Right hindlimb (tissue), 1 donor: ENCODE measurements around the gene SESTD1.

Source experiments
- DNase-seq: peaks from one replicate; pipeline ENCODE4 v3.0.0-alpha.2; 2018

The SESTD1 gene, protein sequence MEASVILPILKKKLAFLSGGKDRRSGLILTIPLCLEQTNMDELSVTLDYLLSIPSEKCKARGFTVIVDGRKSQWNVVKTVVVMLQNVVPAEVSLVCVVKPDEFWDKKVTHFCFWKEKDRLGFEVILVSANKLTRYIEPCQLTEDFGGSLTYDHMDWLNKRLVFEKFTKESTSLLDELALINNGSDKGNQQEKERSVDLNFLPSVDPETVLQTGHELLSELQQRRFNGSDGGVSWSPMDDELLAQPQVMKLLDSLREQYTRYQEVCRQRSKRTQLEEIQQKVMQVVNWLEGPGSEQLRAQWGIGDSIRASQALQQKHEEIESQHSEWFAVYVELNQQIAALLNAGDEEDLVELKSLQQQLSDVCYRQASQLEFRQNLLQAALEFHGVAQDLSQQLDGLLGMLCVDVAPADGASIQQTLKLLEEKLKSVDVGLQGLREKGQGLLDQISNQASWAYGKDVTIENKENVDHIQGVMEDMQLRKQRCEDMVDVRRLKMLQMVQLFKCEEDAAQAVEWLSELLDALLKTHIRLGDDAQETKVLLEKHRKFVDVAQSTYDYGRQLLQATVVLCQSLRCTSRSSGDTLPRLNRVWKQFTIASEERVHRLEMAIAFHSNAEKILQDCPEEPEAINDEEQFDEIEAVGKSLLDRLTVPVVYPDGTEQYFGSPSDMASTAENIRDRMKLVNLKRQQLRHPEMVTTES

DNA sequence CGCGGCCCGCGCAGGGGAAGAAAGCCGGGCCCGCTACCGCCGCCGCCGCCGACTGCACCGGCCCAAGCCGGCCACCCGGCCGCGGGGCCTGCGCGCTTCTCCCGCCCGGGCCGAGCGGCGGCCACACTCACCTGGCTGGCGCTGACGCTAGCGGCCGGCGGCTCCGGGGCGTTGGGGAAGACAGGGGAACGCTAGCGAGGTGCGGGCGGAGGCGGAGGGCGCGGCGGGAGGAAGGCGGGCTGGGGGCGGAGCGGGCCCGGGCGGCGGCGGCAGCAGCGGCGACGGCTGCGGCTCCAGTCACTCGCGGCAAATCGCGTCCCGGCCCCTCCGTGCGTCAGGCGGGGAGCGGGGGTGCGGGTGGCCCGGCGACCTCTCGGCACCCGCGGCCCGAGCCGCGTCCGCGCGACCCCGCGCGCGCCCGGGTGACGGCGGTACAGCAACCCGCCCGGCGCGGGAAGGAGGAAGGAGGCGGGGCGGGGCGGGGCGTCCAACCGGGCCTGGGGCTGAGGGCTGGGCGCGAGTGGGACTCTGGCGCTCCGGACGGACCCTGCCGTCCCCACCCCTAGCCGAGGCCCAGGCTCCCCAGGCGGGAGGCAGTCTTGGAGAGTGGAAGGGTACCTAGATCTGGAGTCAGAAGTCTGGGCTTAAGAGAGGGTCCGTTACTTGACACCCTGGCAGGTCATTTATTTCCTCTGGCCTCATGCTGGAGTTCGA lies at the start of gene SESTD1:
TSS of gene SESTD1 (minus strand) at position 465 of the 714 bp plus-strand sequence. CDS start 72,991 bp downstream, outside the sequence.
- DNase-seq = peak; percentile 85

DNA sequence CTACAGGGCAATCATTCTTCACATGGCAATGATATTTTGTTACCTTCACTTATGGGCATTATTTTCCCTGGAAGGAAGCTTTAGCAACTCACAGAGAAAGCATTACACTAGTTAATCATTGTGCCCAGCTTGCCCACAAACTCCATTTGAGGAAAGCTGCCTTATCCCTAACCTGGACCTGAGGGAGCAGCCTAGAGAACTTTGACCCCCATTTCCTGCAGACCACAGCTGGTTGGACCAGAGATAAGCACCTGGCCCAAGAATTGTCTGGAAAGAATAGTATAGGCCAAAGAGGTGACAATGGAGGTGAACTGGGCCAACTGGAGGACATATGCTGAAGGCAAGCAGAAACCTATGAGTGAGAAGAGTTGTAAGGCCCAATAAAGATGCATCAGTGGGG lies 48.4 kb upstream of the SESTD1 start:
- no peak for DNase-seq

DNA sequence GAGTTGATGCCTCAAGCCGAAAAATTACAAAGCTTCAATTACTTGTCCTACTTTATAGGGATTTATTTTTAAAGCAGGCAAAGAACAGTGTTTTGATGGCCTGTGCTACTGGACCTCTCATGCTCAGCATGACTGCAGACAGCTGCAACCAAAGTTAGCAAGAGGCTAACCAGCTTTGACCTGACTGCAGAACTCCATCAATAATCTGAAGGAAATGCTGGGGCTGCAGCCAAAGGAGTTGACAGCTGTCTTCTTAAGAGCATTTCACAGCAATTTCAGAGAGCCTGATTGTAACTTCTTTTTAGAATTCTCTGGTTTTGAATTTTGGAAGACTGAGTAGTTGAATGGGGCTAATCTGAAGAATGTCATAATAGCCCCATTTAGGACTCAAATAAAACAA lies 46.5 kb upstream of the SESTD1 start:
- DNase-seq = peak; percentile 66

DNA sequence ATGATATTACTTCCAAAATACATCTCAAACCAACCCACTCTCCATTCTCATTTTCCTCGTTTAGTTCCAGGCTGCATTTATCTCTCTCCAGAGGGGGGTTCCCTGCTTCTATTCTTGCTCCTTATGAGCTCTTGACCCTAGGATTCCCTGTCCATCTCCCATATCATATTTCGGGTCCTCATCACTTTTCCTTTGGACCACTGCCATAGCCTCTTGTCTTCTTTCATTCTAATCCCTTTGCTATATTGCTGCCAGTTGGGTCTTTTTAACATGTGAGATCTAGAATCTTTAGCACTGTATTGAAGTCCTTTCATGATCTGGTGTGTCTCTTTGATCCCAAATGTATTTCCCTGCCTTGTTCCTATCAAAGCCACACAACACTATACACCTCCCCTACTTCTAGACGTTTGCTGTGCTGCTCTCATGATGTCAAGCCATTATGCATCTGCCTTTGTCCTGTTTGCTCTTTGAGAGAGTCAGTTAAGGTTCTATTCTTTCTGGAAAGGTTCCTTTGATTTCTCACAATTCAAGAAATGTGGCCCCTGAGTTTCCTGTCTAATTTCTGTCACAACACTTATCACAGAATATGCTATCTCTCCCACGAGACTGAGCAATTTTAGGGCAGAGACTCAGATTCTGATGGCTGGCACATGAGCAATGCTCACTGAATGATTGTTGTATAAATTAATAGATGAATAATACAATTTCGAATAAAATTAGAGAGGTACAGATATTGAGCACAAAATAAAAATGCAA lies 43.2 kb upstream of the SESTD1 start:
- no peak for DNase-seq

DNA sequence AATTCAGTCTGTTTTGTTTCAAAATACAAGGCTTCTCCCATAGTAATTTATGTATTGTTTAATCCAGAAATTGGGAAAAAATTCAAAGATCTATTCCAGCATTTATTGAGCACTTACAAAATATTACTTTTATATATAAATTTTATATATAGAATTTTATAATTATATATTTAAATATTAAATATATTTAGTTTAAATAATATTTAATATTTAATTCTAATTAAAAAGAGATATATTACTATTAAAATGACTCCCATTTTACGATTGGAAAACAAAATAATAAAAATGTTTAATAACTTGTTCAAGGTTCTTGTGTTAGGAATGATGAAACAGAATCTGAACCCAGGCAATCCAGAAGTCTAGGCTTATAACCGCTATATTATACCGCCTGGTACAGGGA lies 40.5 kb upstream of the SESTD1 start:
- no peak for DNase-seq

DNA sequence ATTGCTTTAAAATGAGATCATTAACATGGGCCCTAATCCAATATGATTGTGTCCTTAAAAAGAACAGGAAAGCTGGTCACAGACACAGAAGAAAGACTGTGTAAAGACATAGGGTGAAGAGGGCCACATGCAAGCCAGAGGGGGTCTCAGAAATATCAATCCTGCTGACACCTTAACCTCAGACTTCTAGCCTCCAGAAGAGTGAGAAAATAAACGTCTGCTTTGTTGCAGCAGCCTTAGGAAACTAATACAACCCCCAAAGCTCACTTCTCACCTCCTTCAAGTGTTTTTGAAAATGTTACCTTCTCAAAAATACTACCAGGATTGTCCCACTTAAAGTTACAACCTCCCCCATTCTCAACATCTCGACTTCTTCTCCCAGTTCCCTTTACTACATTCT lies 39.8 kb upstream of the SESTD1 start:
- no peak for DNase-seq

DNA sequence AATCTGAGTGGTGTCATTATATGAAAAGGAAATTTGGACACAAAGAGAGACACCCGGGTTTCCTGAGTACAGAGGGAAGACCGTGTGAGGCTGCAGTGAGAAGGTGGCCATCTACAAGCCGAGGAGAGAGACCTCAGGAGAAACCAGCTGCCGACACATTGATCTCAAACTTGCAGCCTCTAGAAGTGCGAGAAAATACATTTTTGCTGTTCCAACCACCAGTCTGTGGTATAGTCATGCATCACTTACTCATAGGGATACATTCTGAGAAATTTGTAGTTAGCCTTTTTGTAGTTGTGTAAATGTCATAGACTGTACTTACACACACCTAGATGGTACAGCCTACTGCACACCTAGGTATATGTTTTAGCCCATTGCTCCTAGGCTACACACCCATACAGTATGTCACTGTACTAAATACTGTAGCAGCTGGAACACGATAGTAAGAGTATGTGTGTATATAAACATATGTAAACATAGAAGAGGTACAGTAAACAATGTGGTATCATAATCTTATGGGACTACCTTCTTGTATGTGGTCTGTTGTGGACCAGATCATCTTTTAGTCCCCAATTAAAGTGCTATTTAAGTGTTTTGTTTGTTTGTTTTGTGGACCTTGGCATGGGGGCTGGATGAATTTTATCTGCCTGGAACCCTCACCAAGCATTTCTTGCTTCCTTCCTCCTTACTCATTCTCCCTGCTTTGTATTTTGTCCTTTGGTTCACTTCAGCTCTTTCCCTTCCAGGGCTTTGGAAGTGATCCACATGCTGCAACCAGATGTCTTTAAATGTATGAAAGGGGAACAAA lies 38.3 kb upstream of the SESTD1 start:
- DNase-seq = no peak

DNA sequence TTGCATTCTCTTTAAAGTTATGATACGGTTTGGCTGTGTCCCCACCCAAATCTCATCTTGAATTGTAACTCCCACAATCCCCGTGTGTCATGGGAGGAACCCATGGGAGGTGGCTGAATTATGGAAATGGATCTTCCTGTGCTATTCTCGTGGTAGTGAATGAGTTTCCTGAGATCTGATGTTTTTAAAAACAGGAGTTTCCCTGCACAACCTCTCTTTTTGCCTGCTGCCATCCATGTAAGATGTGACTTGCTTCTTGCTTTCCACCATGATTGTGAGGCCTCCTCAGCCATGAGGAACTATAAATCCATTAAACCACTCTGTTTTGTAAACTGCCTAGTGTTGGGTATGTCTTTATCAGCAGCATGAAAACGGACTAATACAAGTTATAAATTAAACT lies 37.5 kb upstream of the SESTD1 start:
- DNase-seq = no peak

DNA sequence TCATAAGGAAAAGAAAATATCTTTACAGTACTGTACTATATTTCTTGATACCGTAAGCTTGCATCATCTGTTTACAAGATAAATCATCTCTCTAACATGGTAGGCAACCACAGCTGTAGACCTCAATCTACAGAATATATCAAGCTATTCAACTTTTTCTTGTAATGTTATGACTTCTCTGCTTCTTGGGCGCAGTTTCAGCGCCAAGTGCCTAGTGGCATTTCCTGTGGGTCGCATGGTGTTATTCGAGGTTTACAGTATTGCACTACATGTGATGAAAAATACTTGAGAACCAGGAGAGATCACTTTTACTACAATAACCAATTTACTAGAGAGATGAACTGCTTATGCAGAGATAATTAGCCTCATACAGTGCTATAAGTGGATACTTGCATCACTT lies 34.0 kb upstream of the SESTD1 start:
- DNase-seq = no peak

DNA sequence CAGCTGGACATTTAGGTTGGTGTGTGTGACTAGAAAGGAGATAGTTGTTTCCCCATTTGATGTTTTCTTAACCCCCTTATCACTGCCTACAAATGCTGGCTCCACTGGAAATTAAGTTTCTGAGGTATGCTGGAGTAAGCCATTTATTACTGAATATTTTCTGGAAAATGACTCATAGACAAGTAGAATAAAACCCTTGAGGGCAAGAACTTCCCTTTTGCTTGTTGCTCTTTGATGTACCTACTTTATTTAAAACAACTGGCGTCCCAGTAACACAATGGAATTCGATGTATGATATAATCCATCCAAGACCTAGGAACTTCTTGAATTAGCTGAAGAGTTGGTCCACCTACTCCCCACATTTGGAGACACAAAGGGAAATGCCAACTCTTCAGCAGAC lies 33.3 kb upstream of the SESTD1 start:
- DNase-seq = no peak

DNA sequence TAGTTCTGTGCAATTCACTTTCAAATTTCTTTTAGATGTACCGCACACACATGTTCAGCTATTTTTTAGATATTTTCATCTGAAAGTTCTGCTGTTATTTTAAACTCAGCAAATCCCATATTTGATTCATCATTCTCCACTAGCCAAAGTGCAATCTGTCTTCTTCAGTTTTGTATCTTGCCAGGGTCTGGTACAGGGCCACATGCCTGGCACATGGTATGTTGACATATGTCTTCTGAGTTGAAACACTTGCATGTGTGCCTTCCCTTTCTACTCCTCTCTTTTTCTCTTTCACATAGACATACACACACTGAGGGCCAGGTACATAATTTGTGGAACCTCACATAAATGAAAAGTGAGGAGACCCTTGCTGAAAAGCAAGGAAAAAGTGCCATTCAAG lies 25.7 kb upstream of the SESTD1 start:
- DNase-seq = no peak

DNA sequence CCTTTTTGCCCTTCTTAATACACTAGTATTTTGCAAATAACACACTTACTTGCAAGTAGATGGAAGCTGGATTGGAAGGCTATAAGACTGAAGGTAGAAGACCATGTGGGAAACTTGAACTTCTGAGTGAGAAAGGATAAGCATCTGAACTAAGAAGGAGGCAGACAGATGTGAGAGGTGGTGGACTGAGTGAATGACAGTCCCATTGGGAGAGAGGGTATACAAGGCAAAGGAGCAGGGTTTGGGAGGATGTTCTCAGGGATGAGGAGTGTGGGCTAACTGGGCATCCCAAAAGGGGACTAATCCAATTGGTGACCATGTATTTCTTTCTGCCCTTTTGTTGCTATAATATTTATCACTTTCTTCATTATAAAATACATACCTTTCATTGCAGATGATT lies 20.4 kb upstream of the SESTD1 start:
- DNase-seq = no peak

DNA sequence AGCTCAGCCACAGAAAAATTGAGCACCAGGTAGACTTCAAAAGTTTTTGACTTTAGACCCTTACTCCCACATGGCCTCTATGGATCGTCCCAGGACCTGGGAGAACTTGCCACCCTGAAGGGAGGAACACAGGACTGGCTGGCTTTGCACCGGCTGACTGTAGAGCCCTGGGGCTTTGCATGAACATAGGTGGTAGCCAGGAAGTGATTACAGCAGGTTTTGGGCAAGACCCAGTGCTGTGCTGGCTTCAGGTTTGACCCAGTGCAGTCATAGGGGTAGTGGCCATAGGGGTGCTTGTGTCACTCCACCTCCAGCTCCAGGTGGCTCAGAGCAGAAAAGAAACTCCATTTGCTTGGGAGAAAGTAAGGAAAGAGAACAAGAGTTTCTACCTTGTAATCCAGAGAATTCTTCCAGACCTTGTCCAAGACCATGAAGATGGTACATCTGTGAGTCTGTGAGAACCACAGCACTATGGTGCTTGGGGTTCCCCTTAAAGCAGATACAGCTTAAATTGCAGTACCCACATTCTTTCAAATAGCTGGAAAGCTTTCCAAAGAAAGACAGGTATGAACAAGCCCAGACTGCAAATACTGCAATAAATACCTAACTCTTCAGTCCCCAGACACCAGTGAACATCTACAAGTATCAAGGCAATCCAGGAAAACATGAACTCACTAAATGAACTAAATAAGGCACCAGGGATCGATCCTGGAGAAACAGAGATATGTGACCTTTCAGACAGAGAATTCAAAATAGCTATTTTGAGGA lies 13.0 kb upstream of the SESTD1 start:
- DNase-seq = no peak

DNA sequence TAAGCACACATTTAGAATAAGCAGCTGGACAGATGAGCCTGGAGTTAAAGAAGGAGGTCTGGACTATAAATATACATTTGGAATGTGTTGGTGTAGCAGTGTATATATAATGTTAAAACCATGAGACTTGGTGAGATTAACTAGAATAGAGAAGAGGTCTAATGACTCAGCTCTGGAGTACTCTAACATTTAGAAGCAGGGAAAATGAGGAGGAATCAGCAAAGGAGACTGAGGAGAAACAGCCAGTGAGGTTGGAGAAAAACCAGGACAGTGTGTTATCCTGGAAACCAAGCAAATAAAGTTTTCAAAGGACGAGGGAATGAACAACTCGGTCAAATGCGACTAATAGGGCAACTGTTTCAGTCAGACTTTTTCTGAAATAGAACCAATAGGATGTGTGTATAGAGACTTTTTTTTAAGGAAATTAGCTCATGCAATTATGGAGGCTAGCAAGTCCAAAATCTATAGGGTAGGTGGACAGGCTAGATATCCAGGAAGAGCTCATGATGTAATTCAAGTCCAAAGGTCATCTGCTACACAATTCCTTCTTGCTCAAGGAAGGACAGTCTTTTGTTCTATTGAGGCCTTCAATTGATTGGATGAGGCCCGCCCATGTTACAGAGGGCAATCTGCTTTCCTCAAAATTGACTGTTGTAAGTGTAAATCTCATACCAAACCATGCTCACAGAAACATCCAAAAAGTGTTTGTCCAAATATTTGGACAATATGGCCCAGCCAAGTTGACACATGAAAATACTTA lies 10.8 kb upstream of the SESTD1 start:
- DNase-seq = no peak

DNA sequence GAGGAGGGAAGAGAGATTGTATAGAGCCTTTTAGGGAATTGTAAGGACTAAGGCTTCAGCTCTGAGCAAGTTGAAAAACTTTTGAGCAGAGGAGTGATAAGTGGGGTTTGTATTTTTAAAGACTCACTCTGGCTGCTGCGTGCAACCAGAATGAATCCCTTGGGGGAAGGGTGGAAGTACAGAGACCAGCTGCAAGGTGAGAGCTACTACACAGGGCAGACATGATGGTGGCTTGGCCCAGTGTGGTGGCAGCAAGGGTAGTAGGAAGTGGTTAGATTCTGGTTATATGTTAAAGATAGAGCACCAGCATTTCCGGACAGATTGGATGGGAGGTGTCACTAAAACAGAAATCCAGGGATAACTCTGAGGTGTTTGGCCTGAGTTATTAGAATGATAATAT lies 10.1 kb upstream of the SESTD1 start:
- no peak for DNase-seq

DNA sequence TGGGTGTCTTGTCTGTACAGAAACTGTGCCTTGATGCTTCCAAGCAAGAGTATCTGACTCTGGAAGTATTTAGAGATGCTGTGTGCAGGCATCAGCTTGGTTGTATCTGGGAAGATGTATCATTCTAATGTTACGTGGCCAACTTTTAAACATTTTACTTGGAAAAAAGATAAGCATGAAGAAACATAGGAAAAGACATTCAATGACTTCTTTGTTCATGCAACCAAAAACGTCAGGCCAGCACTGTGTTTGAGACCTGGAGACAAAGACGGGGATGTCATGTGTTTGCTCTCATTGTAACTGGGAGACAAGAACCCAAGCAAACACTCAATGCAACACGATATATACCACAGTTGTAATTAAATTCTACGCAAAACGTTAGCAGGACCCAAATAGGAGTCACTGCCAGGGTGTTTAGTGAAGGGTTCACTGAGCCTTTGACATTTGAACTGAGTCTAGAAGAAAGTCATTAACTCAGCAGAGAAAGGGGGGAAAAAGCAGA lies 8.9 kb upstream of the SESTD1 start:
- no peak for DNase-seq

DNA sequence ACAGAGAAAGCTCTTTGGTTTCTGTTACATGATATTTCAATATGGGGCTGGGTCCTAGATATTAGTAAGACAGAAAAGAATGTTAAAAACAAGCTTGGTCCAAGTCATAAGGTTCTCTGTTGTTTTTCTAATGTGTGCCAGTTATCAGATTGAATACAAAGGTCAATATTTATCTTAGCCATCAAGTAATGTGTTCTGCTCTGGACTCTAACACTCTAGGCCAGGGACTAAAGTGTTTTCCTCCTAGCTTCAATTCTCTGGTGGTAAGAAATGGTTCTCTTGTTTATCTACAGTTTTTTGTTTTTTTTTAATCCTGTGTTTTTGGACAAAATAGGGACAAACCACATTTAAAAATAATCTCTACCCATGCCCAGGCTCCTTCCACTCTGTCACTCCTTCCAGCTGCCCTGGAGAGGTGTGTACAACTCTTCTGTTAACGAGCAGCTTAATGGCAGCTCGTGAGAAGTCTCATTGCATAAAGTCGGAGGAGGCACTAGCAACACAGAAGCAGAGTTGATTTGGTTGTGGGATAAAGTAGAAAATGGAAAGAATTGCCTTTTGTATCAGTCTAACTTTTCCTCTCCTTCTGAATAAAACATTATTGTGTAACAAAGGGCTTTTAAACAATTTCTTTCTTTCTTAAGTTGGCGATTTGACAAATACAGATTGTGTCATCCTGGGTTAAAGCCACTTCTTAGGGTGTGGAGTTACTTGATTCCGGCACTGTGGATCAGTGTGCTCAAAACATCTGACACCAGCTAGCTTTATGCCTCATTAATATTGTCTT lies 8.0 kb upstream of the SESTD1 start:
- no peak for DNase-seq

DNA sequence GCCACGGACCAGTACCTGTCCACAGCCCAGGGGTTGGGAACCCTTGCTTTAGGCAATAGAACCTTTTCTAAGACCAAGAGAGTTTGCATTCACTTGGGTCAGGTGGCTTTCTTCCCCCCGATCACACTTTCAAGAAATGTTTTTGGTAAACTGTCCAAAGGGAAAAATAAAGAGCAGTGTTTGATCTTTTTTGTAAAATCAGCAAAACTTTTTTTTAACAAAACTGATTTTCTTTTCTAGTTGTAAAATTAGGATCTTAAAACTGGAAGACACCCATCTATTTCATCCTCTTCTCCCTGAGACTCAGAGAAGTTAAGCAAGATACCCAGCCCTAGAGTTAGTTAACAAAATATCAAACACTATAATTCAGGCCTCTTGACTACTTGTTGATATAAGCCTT lies 6.1 kb upstream of the SESTD1 start:
- no peak for DNase-seq

DNA sequence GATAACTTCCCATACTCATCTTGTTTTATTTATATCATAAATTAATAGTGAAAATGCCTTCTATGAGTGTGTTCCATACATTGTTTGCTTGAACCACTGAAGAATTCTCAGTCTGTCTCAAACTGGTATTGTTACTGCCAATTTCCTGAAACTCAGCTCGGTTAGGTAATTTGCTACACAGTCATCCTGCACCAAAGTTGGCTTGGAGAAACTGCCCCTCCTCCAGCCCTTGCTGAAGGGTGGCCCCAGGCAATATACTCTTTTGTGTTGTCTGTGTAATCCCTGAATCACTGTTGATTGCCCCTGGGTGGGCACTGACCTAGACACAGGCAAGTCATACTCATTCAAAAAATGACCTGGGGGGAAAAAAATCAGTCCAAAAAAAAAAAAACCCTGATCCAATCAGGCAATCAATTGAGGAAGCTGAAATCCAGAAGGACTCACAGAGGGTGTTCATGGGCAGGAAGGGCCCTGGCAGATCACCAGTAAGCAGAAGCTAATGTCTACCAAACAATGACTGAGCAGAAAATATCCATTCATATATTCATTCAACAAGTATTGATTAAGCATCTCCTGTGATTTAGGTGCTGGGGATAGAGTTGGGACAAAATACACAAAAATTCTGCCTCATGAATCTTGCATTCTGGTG lies 3.8 kb upstream of the SESTD1 start:
- no peak for DNase-seq
